Measurements from ENCODE around the gene DUOX2.

Gene DUOX2

GRCh38 chr15:45116482-45117307, 2.7 kb upstream of the DUOX2 start:
- TF ChIP-seq YY1 (IDR thresholded peaks at IDR 0.05; ENCODE audit: insufficient read depth, insufficient read length), result no peak
- no peak for TF ChIP-seq ZNF274 (IDR thresholded peaks at IDR 0.05; ENCODE audit: low read depth, low read length)
- Histone ChIP-seq H3K4me1 (ENCODE audit: insufficient read depth, insufficient read length) (peaks cover 3% of the 10 kb centered on the region), H3K27me3 (ENCODE audit: insufficient read depth, insufficient read length) (peaks cover 63% of the 10 kb centered on the region)

GRCh38 chr15:45116006-45116481, 2.1 kb upstream of the DUOX2 start:
- H3K9ac ChIP-seq (ENCODE audit: insufficient read length, low read depth), result no peak overlapping the region
- H3K4me1 ChIP-seq (ENCODE audit: insufficient read depth, insufficient read length), result peaks cover 3% of the 10 kb centered on the region
- no peak overlapping the region for H3K4me3 ChIP-seq (ENCODE audit: insufficient read length, low read depth)
- no peak for DNase-seq (ENCODE audit: low read depth, low spot score)
- no peak for TF ChIP-seq YY1 (IDR thresholded peaks at IDR 0.05; ENCODE audit: insufficient read depth, insufficient read length)
- H3K9me3 ChIP-seq (ENCODE audit: insufficient read depth, low read length), result no peaks in the 10 kb centered on the region
- peaks cover 68% of the 10 kb centered on the region for H3K27me3 ChIP-seq (ENCODE audit: insufficient read depth, insufficient read length)
- no peaks in the 10 kb centered on the region for H3K36me3 ChIP-seq (ENCODE audit: insufficient read depth, insufficient read length, low read length)

More at GRCh38 chr15:45116482-45117307, 2.7 kb upstream of the DUOX2 start:
- Histone ChIP-seq H3K9me3 (ENCODE audit: insufficient read depth, low read length) (no peaks in the 10 kb centered on the region), H3K4me3 (ENCODE audit: insufficient read length, low read depth) (no peak overlapping the region), H3K36me3 (ENCODE audit: insufficient read depth, insufficient read length, low read length) (no peaks in the 10 kb centered on the region), H3K9ac (ENCODE audit: insufficient read length, low read depth) (no peak overlapping the region)
- DNase-seq (ENCODE audit: low read depth, low spot score), result no peak

DNA sequence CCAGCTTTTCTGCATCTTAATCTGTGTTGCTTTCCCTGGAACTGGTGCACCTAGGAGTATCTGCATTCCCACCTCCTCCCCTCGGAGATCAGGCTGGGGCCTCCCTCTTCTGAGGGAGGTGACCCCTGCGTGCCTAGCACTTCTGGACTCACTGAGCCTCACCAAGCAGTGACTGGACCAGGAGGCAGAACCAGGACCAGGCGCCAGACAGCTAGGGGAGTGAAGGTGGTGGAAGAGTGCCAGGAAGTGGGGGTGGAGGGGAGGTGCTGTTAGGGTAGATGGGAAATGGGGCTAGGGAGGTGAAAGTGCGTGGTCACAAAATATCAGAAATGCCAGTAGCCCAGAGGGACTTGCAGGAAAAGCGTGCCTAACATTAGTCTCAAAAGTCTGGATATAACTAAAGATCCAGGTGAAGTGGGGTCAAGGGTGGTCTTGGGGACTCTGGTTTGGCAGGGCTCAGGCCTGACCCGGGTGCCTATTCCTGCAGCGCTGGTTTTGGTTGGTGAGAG, 1.4 kb upstream of the DUOX2 start:
- peaks cover 3% of the 10 kb centered on the region for H3K4me1 ChIP-seq (ENCODE audit: insufficient read depth, insufficient read length)
- H3K9me3 ChIP-seq (ENCODE audit: insufficient read depth, low read length), result no peaks in the 10 kb centered on the region
- peaks cover 72% of the 10 kb centered on the region for H3K27me3 ChIP-seq (ENCODE audit: insufficient read depth, insufficient read length)
- no peaks in the 10 kb centered on the region for H3K36me3 ChIP-seq (ENCODE audit: insufficient read depth, insufficient read length, low read length)
- H3K4me3 ChIP-seq (ENCODE audit: insufficient read length, low read depth), result no peak overlapping the region
- no peak for TF ChIP-seq ZNF274 (IDR thresholded peaks at IDR 0.05; ENCODE audit: low read depth, low read length)
- no peak for TF ChIP-seq YY1 (IDR thresholded peaks at IDR 0.05; ENCODE audit: insufficient read depth, insufficient read length)
- TF ChIP-seq SUZ12 (IDR thresholded peaks at IDR 0.05; ENCODE audit: extremely low read depth, insufficient read depth, insufficient read length), result no peak
- DNase-seq (ENCODE audit: low read depth, low spot score), result no peak
- no peak overlapping the region for H3K9ac ChIP-seq (ENCODE audit: insufficient read length, low read depth)

DNA sequence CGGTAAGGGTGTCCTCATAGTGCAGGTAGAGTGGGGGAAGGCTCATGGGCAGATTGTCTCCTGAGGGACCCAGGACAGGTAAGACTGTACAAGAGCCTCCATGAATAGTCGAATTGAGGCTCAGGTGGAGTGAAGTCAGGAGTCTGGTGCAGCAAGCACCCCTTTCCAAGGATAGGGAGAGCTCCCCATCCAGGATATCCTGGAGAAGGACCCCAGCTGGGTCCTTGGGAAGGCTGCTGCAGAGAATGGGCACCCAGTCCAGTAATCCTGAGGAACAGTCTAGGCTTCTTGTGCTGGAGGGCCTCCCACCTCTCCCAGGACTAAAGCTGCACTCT, 746 bp upstream of the DUOX2 start:
- no peak for TF ChIP-seq YY1 (IDR thresholded peaks at IDR 0.05; ENCODE audit: insufficient read depth, insufficient read length)
- TF ChIP-seq ZNF274 (IDR thresholded peaks at IDR 0.05; ENCODE audit: low read depth, low read length), result no peak
- TF ChIP-seq SUZ12 (IDR thresholded peaks at IDR 0.05; ENCODE audit: extremely low read depth, insufficient read depth, insufficient read length), result no peak
- Histone ChIP-seq H3K36me3 (ENCODE audit: insufficient read depth, insufficient read length, low read length) (no peaks in the 10 kb centered on the region), H3K27me3 (ENCODE audit: insufficient read depth, insufficient read length) (peaks cover 78% of the 10 kb centered on the region), H3K9ac (ENCODE audit: insufficient read length, low read depth) (no peak overlapping the region), H3K4me3 (ENCODE audit: insufficient read length, low read depth) (no peak overlapping the region), H3K9me3 (ENCODE audit: insufficient read depth, low read length) (no peaks in the 10 kb centered on the region), H3K4me1 (ENCODE audit: insufficient read depth, insufficient read length) (peaks cover 3% of the 10 kb centered on the region)
- DNase-seq (ENCODE audit: low read depth, low spot score), result no peak

- TF ChIP-seq YY1 (IDR thresholded peaks at IDR 0.05; ENCODE audit: insufficient read depth, insufficient read length), result no peak
- TF ChIP-seq ZNF274 (IDR thresholded peaks at IDR 0.05; ENCODE audit: low read depth, low read length), result no peak
- TF ChIP-seq SUZ12 (IDR thresholded peaks at IDR 0.05; ENCODE audit: extremely low read depth, insufficient read depth, insufficient read length), result no peak
- Histone ChIP-seq H3K36me3 (ENCODE audit: insufficient read depth, insufficient read length, low read length) (no peaks in the 10 kb centered on the region), H3K9ac (ENCODE audit: insufficient read length, low read depth) (peak overlapping the region; percentile 56), H3K4me1 (ENCODE audit: insufficient read depth, insufficient read length) (peaks cover 3% of the 10 kb centered on the region), H3K9me3 (ENCODE audit: insufficient read depth, low read length) (no peaks in the 10 kb centered on the region), H3K27me3 (ENCODE audit: insufficient read depth, insufficient read length) (peaks cover 80% of the 10 kb centered on the region), H3K4me3 (ENCODE audit: insufficient read length, low read depth) (peak overlapping the region; percentile 43)
- no peak for DNase-seq (ENCODE audit: low read depth, low spot score)
Observed at GRCh38 chr15:45113380-45113990, 487 bp downstream of the DUOX2 start.

DNA sequence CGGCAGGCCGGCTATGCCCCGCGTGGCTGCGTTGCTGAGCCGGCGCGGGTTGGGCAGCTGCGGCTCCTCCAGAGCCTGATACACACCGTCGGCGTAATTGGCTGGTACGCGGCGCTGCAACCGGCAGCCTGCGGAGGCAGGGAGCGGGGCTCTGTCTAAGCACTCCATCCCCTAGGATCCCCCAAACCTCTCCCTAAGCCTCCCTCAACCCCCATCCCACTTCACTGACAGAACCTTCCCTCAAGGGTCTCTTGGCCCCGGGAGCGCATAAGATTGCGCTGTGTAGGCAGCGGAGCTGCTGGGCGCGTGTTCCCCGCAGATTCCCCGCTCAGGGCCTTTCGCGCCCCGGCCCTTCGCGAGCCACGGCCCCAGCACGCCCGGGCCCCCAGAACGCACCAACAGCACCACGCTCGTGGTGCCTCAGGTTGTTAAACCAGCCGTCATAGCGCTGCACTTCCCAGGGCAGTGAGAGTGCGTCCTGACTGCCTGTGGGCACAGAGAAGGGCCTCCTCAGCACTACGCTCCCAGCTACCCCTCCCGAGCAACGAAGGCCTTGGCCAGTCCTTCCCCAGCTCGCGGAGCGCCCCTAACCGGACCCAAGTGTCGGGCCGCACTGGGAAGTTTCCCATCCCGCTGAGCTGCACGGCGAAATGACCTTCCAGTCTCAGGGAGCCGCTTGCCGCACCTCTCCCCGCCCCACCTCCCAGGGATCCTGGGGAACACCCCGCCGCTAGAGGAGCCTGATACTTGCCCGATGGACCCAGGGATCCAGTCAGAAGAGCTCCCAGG, 1.2 kb downstream of the DUOX2 start:
- H3K4me3 ChIP-seq (ENCODE audit: insufficient read length, low read depth), result peak overlapping the region; percentile 43
- H3K27me3 ChIP-seq (ENCODE audit: insufficient read depth, insufficient read length), result peaks cover 78% of the 10 kb centered on the region
- no peaks in the 10 kb centered on the region for H3K9me3 ChIP-seq (ENCODE audit: insufficient read depth, low read length)
- peaks cover 3% of the 10 kb centered on the region for H3K4me1 ChIP-seq (ENCODE audit: insufficient read depth, insufficient read length)
- H3K9ac ChIP-seq (ENCODE audit: insufficient read length, low read depth), result peak overlapping the region; percentile 56
- no peaks in the 10 kb centered on the region for H3K36me3 ChIP-seq (ENCODE audit: insufficient read depth, insufficient read length, low read length)
- TF ChIP-seq SUZ12 (IDR thresholded peaks at IDR 0.05; ENCODE audit: extremely low read depth, insufficient read depth, insufficient read length) (peak; percentile 24), ZNF274 (IDR thresholded peaks at IDR 0.05; ENCODE audit: low read depth, low read length) (no peak)
- no peak for DNase-seq (ENCODE audit: low read depth, low spot score)

GRCh38 chr15:45112143-45112590, 1.8 kb downstream of the DUOX2 start:
- no peak for TF ChIP-seq YY1 (IDR thresholded peaks at IDR 0.05; ENCODE audit: insufficient read depth, insufficient read length)
- TF ChIP-seq SUZ12 (IDR thresholded peaks at IDR 0.05; ENCODE audit: extremely low read depth, insufficient read depth, insufficient read length), result peak; percentile 49
- TF ChIP-seq ZNF274 (IDR thresholded peaks at IDR 0.05; ENCODE audit: low read depth, low read length), result no peak
- no peaks in the 10 kb centered on the region for H3K36me3 ChIP-seq (ENCODE audit: insufficient read depth, insufficient read length, low read length)
- H3K9me3 ChIP-seq (ENCODE audit: insufficient read depth, low read length), result no peaks in the 10 kb centered on the region
- peaks cover 72% of the 10 kb centered on the region for H3K27me3 ChIP-seq (ENCODE audit: insufficient read depth, insufficient read length)
- H3K4me1 ChIP-seq (ENCODE audit: insufficient read depth, insufficient read length), result peaks cover 3% of the 10 kb centered on the region
- peak overlapping the region; percentile 56 for H3K9ac ChIP-seq (ENCODE audit: insufficient read length, low read depth)
- peak overlapping the region; percentile 43 for H3K4me3 ChIP-seq (ENCODE audit: insufficient read length, low read depth)
- DNase-seq (ENCODE audit: low read depth, low spot score), result no peak
